H9 (cell line): ENCODE measurements around the gene HCN1. TPM values are rescaled to one million over a fixed set of nuclear protein-coding genes. Genes with fewer than 3 reads are reported as not detected.

Experiments used
- DNase-seq: peaks from one replicate; pipeline ENCODE4 v3.0.0-alpha.2; 2017
- H2AFZ ChIP-seq: one replicate; pipeline ENCODE4 v1.6.1; 2013; ENCODE audit warnings: mild to moderate bottlenecking, low read length, control low read depth, moderate library complexity
- H2AK5ac ChIP-seq: 2 replicates; pipeline ENCODE4 v1.6.1; 2013; ENCODE audit warnings: low read length, control low read depth, mixed read lengths; ENCODE audit not compliant: insufficient read length
- H2BK120ac ChIP-seq: one replicate; pipeline ENCODE4 v1.6.1; 2013; ENCODE audit warnings: low read depth, mild to moderate bottlenecking, low read length, control low read depth, inconsistent platforms; ENCODE audit not compliant: poor library complexity, severe bottlenecking
- H2BK12ac ChIP-seq: 2 replicates; pipeline ENCODE4 v1.6.1; 2013; ENCODE audit warnings: low read length, control low read depth, mixed read lengths, low read depth; ENCODE audit not compliant: insufficient read length
- H2BK15ac ChIP-seq: 2 replicates; pipeline ENCODE4 v1.6.1; 2013; ENCODE audit warnings: low read depth, low read length, control low read depth
- H2BK20ac ChIP-seq: one replicate; pipeline ENCODE4 v1.6.1; 2013; ENCODE audit warnings: low read depth, mild to moderate bottlenecking, low read length, control low read depth, inconsistent platforms; ENCODE audit not compliant: poor library complexity, severe bottlenecking
- H2BK5ac ChIP-seq: 2 replicates; pipeline ENCODE4 v1.6.1; 2013; ENCODE audit warnings: low read length, control low read depth, mixed read lengths; ENCODE audit not compliant: insufficient read length
- H3K14ac ChIP-seq: 2 replicates; pipeline ENCODE4 v1.6.1; 2013; ENCODE audit warnings: low read length, control low read depth; ENCODE audit not compliant: insufficient read depth
- H3K18ac ChIP-seq: 2 replicates; pipeline ENCODE4 v1.6.1; 2013; ENCODE audit warnings: low read depth, mild to moderate bottlenecking, mixed read lengths, low read length, control low read depth; ENCODE audit not compliant: insufficient read length
- H3K23ac ChIP-seq: 2 replicates; pipeline ENCODE4 v1.6.1; 2013; ENCODE audit warnings: low read length, control low read depth, mixed read lengths, low read depth; ENCODE audit not compliant: insufficient read length
- H3K23me2 ChIP-seq: 2 replicates; pipeline ENCODE4 v1.6.1; 2013; ENCODE audit warnings: low read depth, mild to moderate bottlenecking, mixed read lengths, low read length, control low read depth; ENCODE audit not compliant: insufficient read length, poor library complexity, severe bottlenecking
- H3K27ac ChIP-seq: 2 replicates; pipeline ENCODE4 v1.5.1; 2013; ENCODE audit warnings: low read length, control low read depth, mixed read lengths, low read depth; ENCODE audit not compliant: insufficient read length
- H3K27me3 ChIP-seq: 2 replicates; pipeline ENCODE4 v1.6.1; 2013; ENCODE audit warnings: low read length, control low read depth, inconsistent platforms; ENCODE audit not compliant: insufficient read depth
- H3K4ac ChIP-seq: 2 replicates; pipeline ENCODE4 v1.6.1; 2013; ENCODE audit warnings: low read depth, mild to moderate bottlenecking, control low read depth, inconsistent platforms, low read length, moderate library complexity
- H3K4me1 ChIP-seq: 2 replicates; pipeline ENCODE4 v1.6.1; 2013; ENCODE audit warnings: low read length, control low read depth, inconsistent platforms; ENCODE audit not compliant: insufficient read depth
- H3K4me2 ChIP-seq: 2 replicates; pipeline ENCODE4 v1.6.1; 2013; ENCODE audit warnings: low read length, control low read depth, mixed read lengths; ENCODE audit not compliant: insufficient read length, insufficient read depth
- H3K56ac ChIP-seq: 2 replicates; pipeline ENCODE4 v1.6.1; 2013; ENCODE audit warnings: low read depth, mild to moderate bottlenecking, mixed read lengths, low read length, control low read depth; ENCODE audit not compliant: insufficient read length
- H3K79me1 ChIP-seq: 2 replicates; pipeline ENCODE4 v1.6.1; 2013; ENCODE audit warnings: low read depth, mild to moderate bottlenecking, moderate library complexity, low read length, control low read depth, inconsistent platforms; ENCODE audit not compliant: insufficient read depth, poor library complexity, severe bottlenecking
- H3K79me2 ChIP-seq: 2 replicates; pipeline ENCODE4 v1.6.1; 2013; ENCODE audit warnings: low read length, control low read depth, inconsistent platforms; ENCODE audit not compliant: insufficient read depth
- H3K9ac ChIP-seq: 2 replicates; pipeline ENCODE4 v1.6.1; 2013; ENCODE audit warnings: low read length, control low read depth, mixed read lengths; ENCODE audit not compliant: insufficient read length; ENCODE audit errors: extremely low read depth
- H3K9me3 ChIP-seq: one replicate; pipeline ENCODE4 v1.6.1; 2013; ENCODE audit warnings: low read depth, low read length, inconsistent platforms; ENCODE audit not compliant: control insufficient read depth
- H3T11ph ChIP-seq: one replicate; pipeline ENCODE4 v1.6.1; 2013; ENCODE audit warnings: mild to moderate bottlenecking, low read length, control low read depth, inconsistent platforms
- H4K20me1 ChIP-seq: one replicate; pipeline ENCODE4 v1.6.1; 2013; ENCODE audit not compliant: control insufficient read depth, insufficient read length, insufficient read depth
- H4K5ac ChIP-seq: 2 replicates; pipeline ENCODE4 v1.6.1; 2013; ENCODE audit warnings: low read depth, mild to moderate bottlenecking, mixed read lengths, low read length, control low read depth; ENCODE audit not compliant: insufficient read length
- H4K8ac ChIP-seq: replicated peaks from 2 replicates; pipeline ENCODE4 v1.6.1; 2013; ENCODE audit warnings: low read length, control low read depth, mixed read lengths, low read depth; ENCODE audit not compliant: insufficient read length
- H4K91ac ChIP-seq: 2 replicates; pipeline ENCODE4 v1.6.1; 2013; ENCODE audit warnings: low read depth, mild to moderate bottlenecking, moderate library complexity, mixed read lengths, low read length, control low read depth; ENCODE audit not compliant: insufficient read length
- H3K27ac Mint-ChIP-seq, 3 experiments: 2 replicates in 2 of 3; 3 replicates in 1 of 3; pipeline ENCODE4 v1.8.0; 2020 to 2021; ENCODE audit warnings: mixed read lengths in 3 of 3, mild to moderate bottlenecking in 1 of 3, moderate library complexity in 1 of 3
- H3K27me3 Mint-ChIP-seq: 2 replicates; pipeline ENCODE4 v1.8.0; 2021; ENCODE audit warnings: low read depth, mild to moderate bottlenecking, moderate library complexity, mixed read lengths
- H3K36me3 Mint-ChIP-seq, 3 experiments: 2 replicates in 2 of 3; 3 replicates in 1 of 3; pipeline ENCODE4 v1.8.0; 2020 to 2021; ENCODE audit warnings: low read depth in 3 of 3, mixed read lengths in 3 of 3; ENCODE audit not compliant: insufficient read depth in 1 of 3
- H3K4me1 Mint-ChIP-seq, 2 experiments: 2 replicates each; pipeline ENCODE4 v1.8.0; 2020; ENCODE audit warnings: mixed read lengths in 2 of 2
- H3K4me3 Mint-ChIP-seq, 2 experiments: 2 replicates in 1 of 2; 3 replicates in 1 of 2; pipeline ENCODE4 v1.8.0; 2020 to 2021; ENCODE audit warnings: mild to moderate bottlenecking in 2 of 2, mixed read lengths in 2 of 2, moderate library complexity in 1 of 2
- H3K9me3 Mint-ChIP-seq, 2 experiments: 2 replicates in 1 of 2; 3 replicates in 1 of 2; pipeline ENCODE4 v1.8.0; 2020; ENCODE audit warnings: mild to moderate bottlenecking in 2 of 2, mixed read lengths in 2 of 2, moderate library complexity in 1 of 2
- CTCF ChIP-seq: fragments of 200-600 bp; sonication (generic); conservative IDR thresholded peaks from 3 replicates; pipeline ENCODE4 v1.8.0; 2021; ENCODE audit warnings: antibody characterized with exemption, mild to moderate bottlenecking
- WGBS: extraction: QIAGEN DNeasy Blood & Tissue Kit; methylation state at CpG from one replicate; pipeline ENCODE4 v1.1.7; 2013; ENCODE audit warnings: missing lambda C conversion rate, low lambda C conversion rate, mixed read lengths; ENCODE audit not compliant: insufficient read length; ENCODE audit errors: extremely low coverage; 5-methylcytosine and 5-hydroxymethylcytosine counted together
- total RNA-seq: library from RNA; stranded (reverse); gene quantifications from 2 replicates; pipeline ENCODE4 v1.2.1, GENCODE V29; 2021

HCN1 gene
- total RNA-seq, 1 experiment from 2014 or later: 4.6 TPM

GRCh38 chr5:45533663-45534062, 162.5 kb downstream of the HCN1 start:
- H3K23ac ChIP-seq: no peak overlapping the region
- Mint-ChIP-seq H3K4me3 (no peak overlapping the region), H3K36me3 (no peaks in the 10 kb centered on the region), H3K4me1 (peaks cover 17 to 20% of the 10 kb centered on the region in 2 experiments), H3K27me3 (no peaks in the 10 kb centered on the region), H3K27ac (peak overlapping the region in 1 of 3 experiments; percentile 94; a peak in 2 of 7 replicates), H3K9me3 (no peaks in the 10 kb centered on the region)
- H2AFZ ChIP-seq: no peak overlapping the region
- no peaks in the 10 kb centered on the region for H3K9me3 ChIP-seq
- WGBS: no CpG with 5 or more reads among the region's 1 CpG
- H2BK20ac ChIP-seq: no peak overlapping the region
- no peak overlapping the region for H3K56ac ChIP-seq
- H4K91ac ChIP-seq: no peak overlapping the region
- no peak overlapping the region for H3K4ac ChIP-seq
- H2AK5ac ChIP-seq: no peak overlapping the region
- H2BK120ac ChIP-seq: no peak overlapping the region
- DNase-seq: no peak
- H2BK12ac ChIP-seq: no peak overlapping the region
- no peak overlapping the region for H2BK5ac ChIP-seq
- no peak overlapping the region for H2BK15ac ChIP-seq
- H3K4me1 ChIP-seq: peaks cover 2% of the 10 kb centered on the region; the same call in 1 of the 2 replicates
- H3K4me2 ChIP-seq: no peak overlapping the region
- H3K79me2 ChIP-seq: no peaks in the 10 kb centered on the region
- no peak overlapping the region for H3K14ac ChIP-seq
- H4K8ac ChIP-seq: no peak overlapping the region
- TF ChIP-seq CTCF: no peak
- no peaks in the 10 kb centered on the region for H3K23me2 ChIP-seq
- no peaks in the 10 kb centered on the region for H3K79me1 ChIP-seq
- H3K27me3 ChIP-seq: no peaks in the 10 kb centered on the region
- no peaks in the 10 kb centered on the region for H4K20me1 ChIP-seq
- no peak overlapping the region for H4K5ac ChIP-seq
- no peak overlapping the region for H3K27ac ChIP-seq
- no peak overlapping the region for H3K18ac ChIP-seq
- H3T11ph ChIP-seq: no peak overlapping the region
- H3K9ac ChIP-seq: no peak overlapping the region
